ENCODE results near the gene KCTD6. TPM values are rescaled to one million over a fixed set of nuclear protein-coding genes. Genes with fewer than 3 reads are reported as not detected.

KCTD6 gene
- total RNA-seq, 1 donor from 2014 or later: 7.5 TPM

- DNase-seq (ENCODE audit: low spot score): no peak
- intact Hi-C loops (cut with DNase I): no loop called here
These were observed 7.7 kb upstream of the KCTD6 start for GRCh38 chr3:58484045-58484721.

DNA sequence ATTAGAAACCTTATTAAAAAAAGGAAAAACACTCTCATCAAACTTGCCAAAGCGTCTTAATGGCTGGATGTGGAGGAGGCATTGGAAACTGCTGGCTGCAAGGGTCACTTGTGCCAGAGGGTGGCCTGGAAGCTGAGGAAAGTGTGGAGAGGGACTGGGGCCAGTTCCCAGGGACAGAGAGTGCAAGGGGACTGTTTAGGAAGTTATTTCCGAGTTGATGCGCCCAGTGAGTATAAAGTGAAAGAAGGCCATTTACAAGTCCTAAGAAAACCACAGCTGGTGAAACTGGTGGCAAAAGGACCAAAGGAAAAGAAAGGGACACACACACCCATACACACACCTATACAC is 7.2 kb upstream of the KCTD6 start:
- intact Hi-C loops (cut with DNase I): no loop called here
- no peak for DNase-seq (ENCODE audit: low spot score)

DNA sequence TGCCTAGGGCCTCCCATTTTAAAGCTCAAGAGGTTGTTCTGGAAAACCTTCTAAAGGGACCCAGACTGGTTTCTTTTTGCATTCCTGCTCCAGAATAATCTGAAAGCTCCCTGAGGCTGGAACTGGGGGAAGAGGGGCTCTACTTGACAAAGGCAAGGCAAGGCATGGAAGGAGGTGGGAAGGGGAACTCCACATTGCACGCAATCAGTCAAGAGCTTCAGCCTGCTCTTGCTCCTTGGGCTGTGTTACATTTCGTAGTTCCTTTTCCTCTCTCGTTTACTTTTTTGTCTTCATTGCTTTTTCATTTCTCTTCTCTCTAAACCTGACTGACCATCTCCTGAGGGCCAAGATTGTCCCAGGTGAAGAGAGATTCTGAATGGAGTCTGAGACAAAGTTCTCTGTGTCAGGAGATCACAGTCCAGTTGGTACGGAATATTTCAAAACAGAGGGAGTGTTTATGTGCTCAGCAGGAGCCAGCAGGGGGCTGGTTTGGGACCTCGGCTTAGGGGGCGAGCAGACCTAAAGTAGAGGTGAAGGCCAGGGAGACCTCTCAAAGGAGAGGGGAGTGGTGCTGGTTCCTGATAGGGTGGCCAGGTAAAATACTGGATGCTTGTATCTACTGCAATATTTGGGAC is 6.0 kb upstream of the KCTD6 start:
- DNase-seq (ENCODE audit: low spot score): no peak
- intact Hi-C loops (cut with DNase I): no loop called here

DNA sequence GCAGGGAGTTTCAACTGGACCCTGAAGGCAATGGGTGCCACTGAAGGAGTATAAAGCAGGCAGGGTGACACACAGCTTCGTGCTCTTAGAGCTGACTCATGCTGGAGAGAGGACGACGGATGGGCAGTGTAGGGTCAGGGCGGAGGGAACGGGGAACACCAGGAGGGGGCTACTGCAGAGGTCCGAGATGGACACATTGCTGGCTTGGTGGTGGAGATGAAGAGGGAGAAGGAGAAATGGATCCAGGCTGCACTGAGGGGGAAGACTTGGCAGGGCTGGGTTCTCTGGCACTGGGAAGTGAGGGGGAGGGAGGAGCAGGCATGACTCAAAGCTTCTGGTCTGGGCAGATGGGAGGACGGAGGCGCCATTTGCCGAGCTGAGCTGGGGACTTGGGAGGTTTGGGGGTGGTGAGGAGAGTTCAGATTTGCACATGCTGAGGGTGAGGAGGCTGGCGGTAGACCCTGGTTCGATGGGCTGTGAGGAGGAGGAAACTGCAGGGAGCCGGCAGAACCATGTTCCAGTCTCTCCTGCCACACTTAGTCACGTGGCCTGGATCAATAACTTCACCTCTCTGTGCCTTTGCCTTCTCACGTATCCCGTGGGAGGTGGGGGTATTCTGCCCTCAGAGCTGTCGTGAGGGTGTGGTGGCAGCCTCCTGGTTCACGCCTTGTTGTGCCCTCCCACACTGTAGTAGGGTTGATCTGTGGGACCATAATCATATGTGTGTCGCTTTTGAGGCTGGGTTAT is 4.6 kb upstream of the KCTD6 start:
- intact Hi-C loops (cut with DNase I): no loop called here
- no peak for DNase-seq (ENCODE audit: low spot score)

GRCh38 chr3:58488967-58489366 is 2.9 kb upstream of the KCTD6 start:
- intact Hi-C loops (cut with DNase I): no loop called here
- no peak for DNase-seq (ENCODE audit: low spot score)

DNA sequence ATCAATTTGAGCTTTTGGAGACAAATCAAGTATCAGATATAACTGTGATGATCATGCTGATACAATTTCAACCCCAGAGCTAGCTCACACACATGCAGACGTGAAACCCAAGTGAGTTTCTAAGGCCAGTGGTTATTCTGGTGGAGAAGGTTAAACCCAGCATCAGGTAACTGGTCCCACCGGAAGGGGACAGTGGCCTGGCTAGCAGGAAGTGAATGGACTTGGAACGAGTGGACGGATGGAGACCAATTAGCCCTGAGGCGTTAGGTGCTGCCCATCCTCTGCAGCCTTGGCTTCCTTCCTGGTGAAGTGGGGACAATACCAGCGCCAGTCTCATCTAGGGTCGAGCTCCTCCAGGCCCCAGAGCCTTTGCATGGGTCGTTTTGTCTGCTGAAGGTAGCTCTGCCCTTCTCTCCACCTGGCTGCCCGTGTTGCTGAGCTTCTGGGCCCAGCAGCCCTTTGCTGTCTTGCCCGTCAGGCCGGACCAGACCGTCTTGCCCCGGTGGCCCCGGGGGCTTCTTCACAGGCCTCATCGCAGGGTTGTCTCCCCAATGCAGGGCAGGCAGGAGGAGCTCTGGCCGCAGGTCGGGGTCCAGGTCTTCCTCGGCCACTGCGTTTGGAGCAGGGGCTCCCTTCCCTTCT is 915 bp upstream of the KCTD6 start:
- intact Hi-C loops (cut with DNase I): loop anchor here (2.0 to 5.0 kb wide), 4 partner anchors 38 to 184 kb away; partner anchors contain the start of genes HTD2, PDHB and RPP14
- no peak for DNase-seq (ENCODE audit: low spot score)

GRCh38 chr3:58492494-58492905 is 604 bp downstream of the KCTD6 start:
- intact Hi-C loops (cut with DNase I): loop anchor here (1.0 to 5.0 kb wide), 4 partner anchors 60 to 185 kb away; partner anchors contain the start of genes HTD2, PDHB, PXK and RPP14
- no peak for DNase-seq (ENCODE audit: low spot score)

GRCh38 chr3:58494107-58494506 is 2.2 kb downstream of the KCTD6 start:
- DNase-seq (ENCODE audit: low spot score): no peak
- intact Hi-C loops (cut with DNase I): loop anchor here (5.0 kb wide), 3 partner anchors 62 to 187 kb away; partner anchors contain the start of genes HTD2, PDHB and RPP14

DNA sequence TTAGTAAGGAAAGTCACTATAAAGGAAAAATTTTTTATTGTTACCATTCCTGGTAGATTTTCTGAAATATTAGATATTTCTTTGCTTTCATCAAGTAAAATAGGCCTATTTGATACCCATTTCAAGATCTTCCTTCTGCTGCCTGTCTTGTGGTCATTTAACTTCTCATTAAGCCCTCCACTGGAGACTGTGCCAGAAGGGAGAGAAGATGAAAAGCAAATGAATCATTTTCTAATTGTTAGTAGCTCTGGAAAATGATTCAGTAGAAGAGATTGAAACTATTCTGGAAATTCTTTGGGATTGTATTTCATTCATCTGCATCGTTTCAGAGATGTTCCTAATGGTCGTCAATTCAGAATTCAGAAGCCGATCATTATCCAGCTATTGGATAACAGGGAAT is 3.2 kb downstream of the KCTD6 start:
- DNase-seq (ENCODE audit: low spot score): no peak
- intact Hi-C loops (cut with DNase I): no loop called here

DNA sequence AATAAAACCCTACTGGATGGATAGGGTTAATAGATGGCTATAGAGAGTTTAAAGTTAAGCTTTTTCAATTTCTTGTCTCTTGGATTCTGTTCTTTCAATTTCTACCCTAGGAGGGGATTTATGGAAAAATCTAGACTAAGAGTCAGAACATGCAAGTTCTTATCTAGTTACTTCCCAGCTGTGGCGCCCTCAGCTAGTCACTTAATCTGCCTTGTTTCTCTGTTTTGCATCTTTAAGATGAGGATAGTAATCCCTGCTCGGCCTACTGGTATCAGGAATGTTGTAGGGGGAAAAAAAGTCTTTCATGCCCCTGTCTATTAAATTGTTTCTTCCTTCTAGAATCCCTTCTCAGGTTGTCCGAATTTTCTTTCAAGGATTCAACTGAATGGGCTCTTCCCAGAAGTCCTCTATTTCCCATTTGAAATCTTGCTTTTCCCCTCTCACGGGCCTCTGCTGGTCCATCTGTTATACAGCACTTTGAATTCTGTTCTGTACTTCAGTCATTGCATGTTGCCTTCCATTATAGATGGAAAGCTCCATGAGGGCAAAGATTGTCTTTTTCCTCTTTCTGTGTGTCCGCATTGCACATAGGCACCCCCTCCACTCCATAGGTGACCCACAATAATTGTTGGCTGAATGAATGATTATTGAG is 4.4 kb downstream of the KCTD6 start:
- intact Hi-C loops (cut with DNase I): no loop called here
- DNase-seq (ENCODE audit: low spot score): no peak

DNA sequence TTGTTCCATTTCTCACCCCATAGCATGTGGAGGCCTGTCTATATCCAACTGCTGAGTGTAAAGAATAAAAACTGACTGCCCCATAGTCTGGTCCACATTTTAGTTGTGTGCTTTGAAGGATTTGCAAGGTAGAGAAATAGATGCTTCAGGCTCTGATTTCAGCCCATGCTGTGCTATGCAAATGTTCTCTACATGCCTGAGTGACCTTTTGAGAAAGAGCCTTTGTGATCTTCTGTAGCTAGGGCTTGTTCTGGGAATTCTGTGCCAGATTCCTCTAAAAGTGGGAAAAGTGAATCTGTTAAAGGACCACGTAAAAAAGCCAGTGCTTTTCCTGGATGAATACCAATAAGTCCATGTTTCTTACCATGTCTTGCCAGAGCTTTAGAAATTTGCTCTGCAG is 5.2 kb downstream of the KCTD6 start:
- no peak for DNase-seq (ENCODE audit: low spot score)
- intact Hi-C loops (cut with DNase I): no loop called here

GRCh38 chr3:58502872-58503271 is 11.0 kb downstream of the KCTD6 start:
- no peak for DNase-seq (ENCODE audit: low spot score)

DNA sequence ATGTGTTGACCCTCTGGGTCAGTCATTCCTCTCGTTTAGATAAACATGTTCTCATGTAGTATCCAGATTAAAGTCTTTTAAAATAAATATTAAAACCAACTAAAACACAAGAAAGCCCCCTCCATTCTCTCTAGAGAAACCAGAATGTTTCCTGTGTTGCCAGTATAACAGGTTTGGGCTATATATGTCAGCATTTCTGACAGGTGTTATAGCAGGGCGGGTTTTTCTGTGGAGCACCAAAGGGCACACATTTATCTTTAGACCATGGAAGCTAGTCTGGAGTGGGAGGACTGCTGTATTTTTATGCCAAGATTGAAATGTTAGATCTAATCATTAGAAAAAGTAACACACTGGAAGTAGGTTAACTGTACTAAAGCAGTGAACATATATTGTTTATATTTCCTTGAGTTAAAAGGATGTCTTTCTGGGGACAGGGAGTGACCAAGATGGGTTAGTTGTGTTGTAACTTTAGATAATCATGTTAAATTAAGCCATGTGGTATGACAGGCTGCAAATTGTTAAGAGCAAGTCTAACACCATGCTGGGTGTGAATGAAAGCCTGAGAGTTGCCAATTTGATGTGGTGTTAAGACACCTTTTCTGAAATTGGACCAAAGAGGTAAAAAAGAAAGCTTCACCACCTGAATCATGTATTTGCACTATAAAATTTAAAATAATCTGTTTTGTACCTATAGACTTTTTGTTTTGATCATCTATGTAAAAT is 15.6 kb downstream of the KCTD6 start:
- intact Hi-C loops (cut with DNase I): no loop called here
- DNase-seq (ENCODE audit: low spot score): no peak

More at GRCh38 chr3:58502872-58503271, 11.0 kb downstream of the KCTD6 start:
- intact Hi-C loops (cut with DNase I): no loop called here

DNA sequence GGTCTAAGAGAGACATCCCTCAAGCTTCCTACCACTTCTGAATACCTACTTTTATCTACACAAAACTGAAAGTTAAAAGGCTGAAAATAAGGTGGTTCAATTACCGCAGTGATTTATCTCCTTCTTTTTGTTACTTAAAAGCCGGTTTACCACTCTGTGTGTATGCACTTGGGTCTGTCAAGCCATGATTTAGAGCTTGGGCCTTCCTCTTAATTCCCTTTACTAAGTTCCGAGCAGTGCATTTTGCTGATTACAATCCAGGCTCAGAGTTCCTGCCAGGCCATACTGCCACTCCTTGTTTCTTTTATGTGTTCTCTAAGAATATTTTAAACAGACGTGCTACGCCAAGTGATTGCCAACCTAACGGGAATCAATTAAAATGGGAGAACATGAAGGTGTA is 16.5 kb downstream of the KCTD6 start:
- DNase-seq (ENCODE audit: low spot score): no peak
- intact Hi-C loops (cut with DNase I): no loop called here

DNA sequence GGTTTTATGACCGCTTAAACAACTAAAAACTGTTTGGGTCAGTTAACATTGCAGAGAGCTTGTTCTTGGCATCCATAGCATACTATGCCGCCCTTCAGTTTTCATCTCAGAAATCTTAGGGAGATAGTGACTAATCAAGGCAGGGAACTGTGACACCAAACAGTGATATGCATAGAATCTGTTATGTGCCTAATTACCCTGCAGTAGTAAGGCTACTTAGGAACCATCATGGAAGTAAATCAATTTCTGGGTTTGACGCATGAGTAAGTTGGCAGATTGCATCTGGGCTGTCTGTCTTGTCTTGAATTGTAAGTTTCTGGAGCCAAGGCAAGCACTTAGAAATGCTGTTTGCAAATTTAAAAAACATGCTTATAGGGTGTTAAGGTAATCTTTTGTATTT is 22.5 kb downstream of the KCTD6 start:
- intact Hi-C loops (cut with DNase I): no loop called here
- no peak for DNase-seq (ENCODE audit: low spot score)

GRCh38 chr3:58518291-58518789 is 26.4 kb downstream of the KCTD6 start:
- intact Hi-C loops (cut with DNase I): no loop called here

GRCh38 chr3:58519668-58520402 is 27.9 kb downstream of the KCTD6 start:
- no peak for DNase-seq (ENCODE audit: low spot score)
- intact Hi-C loops (cut with DNase I): no loop called here

More at GRCh38 chr3:58518291-58518789, 26.4 kb downstream of the KCTD6 start:
- DNase-seq (ENCODE audit: low spot score): no peak
